H1 (cell line): Measurements from ENCODE around the gene SLC5A10. TPM values are rescaled to one million over a fixed set of nuclear protein-coding genes. Genes with fewer than 3 reads are reported as not detected.

Source experiments
- polyA plus RNA-seq, 7 experiments: library from polyadenylated mRNA; depleted of rRNA in 3 of 7; stranded (reverse) in 5 of 7; unstranded in 2 of 7; fragments of >200 nt in 5 of 7; fragments of 200-250 nt in 2 of 7; gene quantifications; 1 replicate in 5 of 7; 2 replicates in 1 of 7; 4 replicates in 1 of 7; pipeline versions ENCODE4 v1.2.1 to v1.2.3, GENCODE V29; 2011 to 2013; ENCODE audit warnings: missing spikeins in 2 of 7, mixed read lengths in 2 of 7
- total RNA-seq: library from RNA; stranded (reverse); fragmentation: NEBNext Ultra II Directional; extraction: Animal tissue kit (Norgen Biotek cat#: 25700); gene quantifications from 2 replicates; pipeline ENCODE4 v1.2.1, GENCODE V29; 2021
- TF ChIP-seq, protein P1 (sequence below): IDR thresholded peaks from 2 replicates; pipeline ENCODE4 v1.6.1; 2012; ENCODE audit warnings: low read length, inconsistent platforms

The SLC5A10 gene
- total and polyA plus RNA-seq, 2 of the 8 experiments (the other 6 are each of a cell fraction or from before 2014, with no cell fraction given): 0.05 to 0.11 TPM

DNA sequence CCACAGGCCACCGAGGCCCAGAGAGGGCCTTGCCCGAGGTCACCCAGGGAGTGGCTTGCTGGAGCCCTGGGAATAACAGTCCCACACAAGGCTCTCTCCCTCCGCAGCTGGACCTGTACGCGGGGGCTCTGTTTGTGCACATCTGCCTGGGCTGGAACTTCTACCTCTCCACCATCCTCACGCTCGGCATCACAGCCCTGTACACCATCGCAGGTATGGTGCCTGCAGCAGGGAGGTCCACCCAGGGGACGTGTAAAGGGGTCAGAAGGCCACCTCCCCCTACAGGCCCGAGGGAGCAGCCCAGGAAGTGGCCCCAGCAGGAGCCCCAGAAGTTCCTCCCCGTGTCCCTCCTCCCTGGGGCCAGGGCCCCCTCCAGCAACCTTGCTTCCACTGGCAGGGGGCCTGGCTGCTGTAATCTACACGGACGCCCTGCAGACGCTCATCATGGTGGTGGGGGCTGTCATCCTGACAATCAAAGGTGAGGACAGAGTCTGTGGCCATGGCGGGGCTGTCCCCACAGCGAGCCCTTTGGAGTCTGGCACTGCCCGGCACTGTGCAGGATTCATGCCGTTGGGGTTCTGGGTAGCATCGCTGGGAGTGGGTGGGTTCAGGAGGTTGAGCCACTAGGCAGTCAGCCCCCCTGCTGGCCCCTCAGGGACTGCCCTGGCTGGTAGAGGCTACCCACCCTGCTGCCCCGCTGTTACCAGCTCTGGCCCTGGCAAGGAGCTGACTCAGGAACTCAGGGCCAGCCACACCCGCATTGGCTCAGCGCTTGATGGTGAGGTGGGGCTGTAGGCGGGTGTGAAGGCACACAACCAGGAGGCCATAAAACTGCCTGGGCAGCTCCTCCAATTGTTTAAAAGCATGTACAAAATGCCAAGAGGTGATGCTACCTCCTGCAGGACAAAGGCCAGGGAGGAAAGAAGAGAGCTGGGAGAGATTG lies 17.3 kb downstream of the SLC5A10 start (continued):
- TF ChIP-seq, protein P1, sequence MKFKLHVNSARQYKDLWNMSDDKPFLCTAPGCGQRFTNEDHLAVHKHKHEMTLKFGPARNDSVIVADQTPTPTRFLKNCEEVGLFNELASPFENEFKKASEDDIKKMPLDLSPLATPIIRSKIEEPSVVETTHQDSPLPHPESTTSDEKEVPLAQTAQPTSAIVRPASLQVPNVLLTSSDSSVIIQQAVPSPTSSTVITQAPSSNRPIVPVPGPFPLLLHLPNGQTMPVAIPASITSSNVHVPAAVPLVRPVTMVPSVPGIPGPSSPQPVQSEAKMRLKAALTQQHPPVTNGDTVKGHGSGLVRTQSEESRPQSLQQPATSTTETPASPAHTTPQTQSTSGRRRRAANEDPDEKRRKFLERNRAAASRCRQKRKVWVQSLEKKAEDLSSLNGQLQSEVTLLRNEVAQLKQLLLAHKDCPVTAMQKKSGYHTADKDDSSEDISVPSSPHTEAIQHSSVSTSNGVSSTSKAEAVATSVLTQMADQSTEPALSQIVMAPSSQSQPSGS: no peak
